Measurements from ENCODE around the gene PXDC1. TPM values are rescaled to one million over a fixed set of nuclear protein-coding genes. Genes with fewer than 3 reads are reported as not detected.

The PXDC1 gene
- total RNA-seq, 1 experiment from 2014 or later, result 6.3 TPM

DNA sequence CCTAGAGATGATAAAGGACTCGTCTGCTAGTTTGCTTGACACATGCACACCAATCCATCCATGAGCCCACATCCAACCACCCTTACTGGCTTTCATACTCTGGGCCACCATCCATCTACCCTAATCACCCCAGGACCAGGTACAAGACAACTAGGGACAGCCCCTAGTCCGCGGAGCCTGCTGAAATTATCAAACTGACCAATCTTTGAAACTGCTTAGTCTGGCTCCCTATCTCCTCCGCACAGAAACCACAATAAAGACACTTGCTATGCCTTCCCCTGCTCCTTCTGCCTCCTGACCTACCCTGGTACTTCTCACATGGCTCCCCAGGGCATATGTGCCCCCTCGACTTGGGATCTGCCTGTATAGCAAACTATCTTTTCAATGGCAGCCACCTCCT lies 33.1 kb downstream of the PXDC1 start:
- H3K4me3 ChIP-seq (replicated peaks in 1 of 2; ENCODE audit: low read depth in 1 of 2, low read length in 2 of 2), result no peak overlapping the region
- TF ChIP-seq ELF1 (IDR thresholded peaks at IDR 0.05; ENCODE audit: borderline replicate concordance, low read depth) (no peak), POLR2A (IDR thresholded peaks at IDR 0.05; ENCODE audit: borderline replicate concordance, extremely low read depth, insufficient read depth, insufficient read length) (no peak), JUND (IDR thresholded peaks at IDR 0.05) (no peak)
- H3K4me2 ChIP-seq (ENCODE audit: low read length), result no peak overlapping the region
- RAD21 ChIA-PET (ENCODE audit: low non-redundant PET in 1 of 2, low total read pairs in 2 of 2, uncharacterized antibody in 2 of 2, unreplicated experiment in 2 of 2), result no interaction called here
- intact Hi-C loops (cut with micrococcal nuclease), result no loop called here
- no peak overlapping the region for H3K27ac ChIP-seq (ENCODE audit: low read depth, low read length)
- no peaks in the 10 kb centered on the region for H3K36me3 ChIP-seq (ENCODE audit: control insufficient read depth in 1 of 2, insufficient read depth in 2 of 2, low read length in 2 of 2)
- H3K79me2 ChIP-seq (ENCODE audit: insufficient read depth, low read length), result no peaks in the 10 kb centered on the region
- CTCF ChIA-PET, result no interaction called here
- no peaks in the 10 kb centered on the region for H3K9me3 ChIP-seq (ENCODE audit: control insufficient read depth in 1 of 2, insufficient read depth in 1 of 2, low read depth in 1 of 2, low read length in 2 of 2)
- H3K9me2 ChIP-seq (ENCODE audit: insufficient read depth), result no peaks in the 10 kb centered on the region
- H4K20me1 ChIP-seq (ENCODE audit: insufficient read depth), result no peaks in the 10 kb centered on the region
- H3K9ac ChIP-seq (ENCODE audit: low read length), result no peak overlapping the region
- H3K4me1 ChIP-seq (ENCODE audit: control insufficient read depth in 1 of 2, insufficient read depth in 2 of 2, low read length in 2 of 2), result no peaks in the 10 kb centered on the region
- POLR2A ChIA-PET, result no interaction called here
- no peaks in the 10 kb centered on the region for H3K27me3 ChIP-seq (ENCODE audit: insufficient read depth, low read length)
- DNase-seq (ENCODE audit: low read depth, low spot score) (no peak), ATAC-seq (no peak)
- no peak overlapping the region for H2AFZ ChIP-seq (ENCODE audit: low read depth, low read length, poor library complexity, severe bottlenecking)
- BruUV-seq (replicated peaks), result no TSS peak

DNA sequence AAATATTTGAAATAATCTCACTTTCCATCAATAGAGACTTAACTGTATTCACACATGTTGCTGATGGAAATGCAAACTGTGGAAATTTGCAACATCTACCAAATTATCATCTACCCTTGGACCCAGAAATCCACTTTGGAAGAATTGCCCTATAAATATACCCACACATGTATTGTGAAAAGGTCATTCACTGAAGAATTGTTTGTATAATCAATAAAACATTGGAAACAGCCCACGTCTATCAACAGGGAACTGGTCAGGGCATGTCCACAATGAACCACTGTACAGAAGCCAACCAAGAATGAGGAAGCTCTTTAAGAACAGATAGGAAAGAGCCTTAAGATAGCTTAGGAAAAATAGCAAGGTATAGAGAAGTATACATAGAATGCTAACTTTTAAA lies 36.2 kb downstream of the PXDC1 start:
- TF ChIP-seq, protein P1, sequence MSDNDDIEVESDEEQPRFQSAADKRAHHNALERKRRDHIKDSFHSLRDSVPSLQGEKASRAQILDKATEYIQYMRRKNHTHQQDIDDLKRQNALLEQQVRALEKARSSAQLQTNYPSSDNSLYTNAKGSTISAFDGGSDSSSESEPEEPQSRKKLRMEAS (IDR thresholded peaks at IDR 0.05), result no peak
- TF ChIP-seq, protein P2, sequence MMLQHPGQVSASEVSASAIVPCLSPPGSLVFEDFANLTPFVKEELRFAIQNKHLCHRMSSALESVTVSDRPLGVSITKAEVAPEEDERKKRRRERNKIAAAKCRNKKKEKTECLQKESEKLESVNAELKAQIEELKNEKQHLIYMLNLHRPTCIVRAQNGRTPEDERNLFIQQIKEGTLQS (IDR thresholded peaks at IDR 0.05), result no peak
- TF ChIP-seq CEBPB (IDR thresholded peaks at IDR 0.05; ENCODE audit: low read depth) (no peak), ZFX (IDR thresholded peaks at IDR 0.05) (no peak)
- TF ChIP-seq, protein P3, sequence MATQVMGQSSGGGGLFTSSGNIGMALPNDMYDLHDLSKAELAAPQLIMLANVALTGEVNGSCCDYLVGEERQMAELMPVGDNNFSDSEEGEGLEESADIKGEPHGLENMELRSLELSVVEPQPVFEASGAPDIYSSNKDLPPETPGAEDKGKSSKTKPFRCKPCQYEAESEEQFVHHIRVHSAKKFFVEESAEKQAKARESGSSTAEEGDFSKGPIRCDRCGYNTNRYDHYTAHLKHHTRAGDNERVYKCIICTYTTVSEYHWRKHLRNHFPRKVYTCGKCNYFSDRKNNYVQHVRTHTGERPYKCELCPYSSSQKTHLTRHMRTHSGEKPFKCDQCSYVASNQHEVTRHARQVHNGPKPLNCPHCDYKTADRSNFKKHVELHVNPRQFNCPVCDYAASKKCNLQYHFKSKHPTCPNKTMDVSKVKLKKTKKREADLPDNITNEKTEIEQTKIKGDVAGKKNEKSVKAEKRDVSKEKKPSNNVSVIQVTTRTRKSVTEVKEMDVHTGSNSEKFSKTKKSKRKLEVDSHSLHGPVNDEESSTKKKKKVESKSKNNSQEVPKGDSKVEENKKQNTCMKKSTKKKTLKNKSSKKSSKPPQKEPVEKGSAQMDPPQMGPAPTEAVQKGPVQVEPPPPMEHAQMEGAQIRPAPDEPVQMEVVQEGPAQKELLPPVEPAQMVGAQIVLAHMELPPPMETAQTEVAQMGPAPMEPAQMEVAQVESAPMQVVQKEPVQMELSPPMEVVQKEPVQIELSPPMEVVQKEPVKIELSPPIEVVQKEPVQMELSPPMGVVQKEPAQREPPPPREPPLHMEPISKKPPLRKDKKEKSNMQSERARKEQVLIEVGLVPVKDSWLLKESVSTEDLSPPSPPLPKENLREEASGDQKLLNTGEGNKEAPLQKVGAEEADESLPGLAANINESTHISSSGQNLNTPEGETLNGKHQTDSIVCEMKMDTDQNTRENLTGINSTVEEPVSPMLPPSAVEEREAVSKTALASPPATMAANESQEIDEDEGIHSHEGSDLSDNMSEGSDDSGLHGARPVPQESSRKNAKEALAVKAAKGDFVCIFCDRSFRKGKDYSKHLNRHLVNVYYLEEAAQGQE (IDR thresholded peaks at IDR 0.05; ENCODE audit: low read depth), result no peak
- H2AFZ ChIP-seq (ENCODE audit: low read depth, low read length, poor library complexity, severe bottlenecking), result no peak overlapping the region
- H3K27me3 ChIP-seq (ENCODE audit: insufficient read depth, low read length), result no peaks in the 10 kb centered on the region
- no peak overlapping the region for H3K9ac ChIP-seq (ENCODE audit: low read length)
- no peaks in the 10 kb centered on the region for H3K36me3 ChIP-seq (ENCODE audit: control insufficient read depth in 1 of 2, insufficient read depth in 2 of 2, low read length in 2 of 2)
- H3K27ac ChIP-seq (ENCODE audit: low read depth, low read length), result no peak overlapping the region
- no peaks in the 10 kb centered on the region for H3K9me2 ChIP-seq (ENCODE audit: insufficient read depth)
- no peaks in the 10 kb centered on the region for H3K4me1 ChIP-seq (ENCODE audit: control insufficient read depth in 1 of 2, insufficient read depth in 2 of 2, low read length in 2 of 2)
- ChIA-PET POLR2A (no interaction called here), CTCF (interaction anchor here (0.6 kb wide), 1 partner anchor 436 kb away, joined by 3 read pairs; no protein-coding TSS in a partner anchor), RAD21 (ENCODE audit: low non-redundant PET in 1 of 2, low total read pairs in 2 of 2, uncharacterized antibody in 2 of 2, unreplicated experiment in 2 of 2) (no interaction called here)
- H3K79me2 ChIP-seq (ENCODE audit: insufficient read depth, low read length), result no peaks in the 10 kb centered on the region
- intact Hi-C loops (cut with micrococcal nuclease), result no loop called here
- no peaks in the 10 kb centered on the region for H4K20me1 ChIP-seq (ENCODE audit: insufficient read depth)
- H3K4me3 ChIP-seq (replicated peaks in 1 of 2; ENCODE audit: low read depth in 1 of 2, low read length in 2 of 2), result no peak overlapping the region
- no peaks in the 10 kb centered on the region for H3K9me3 ChIP-seq (ENCODE audit: control insufficient read depth in 1 of 2, insufficient read depth in 1 of 2, low read depth in 1 of 2, low read length in 2 of 2)
- DNase-seq (ENCODE audit: low read depth, low spot score), result no peak
- ATAC-seq, result no peak
- no peak overlapping the region for H3K4me2 ChIP-seq (ENCODE audit: low read length)
- no TSS peak for BruUV-seq (replicated peaks)
